HG03097 (cell line): ENCODE data around the gene NEUROD6.

Experiments used
- ATAC-seq: cut with Tn5 transposase; IDR thresholded peaks from one replicate; pipeline ENCODE4 v1.9.1; 2021; ENCODE audit not compliant: unreplicated experiment, low FRiP score

The NEUROD6 gene

DNA sequence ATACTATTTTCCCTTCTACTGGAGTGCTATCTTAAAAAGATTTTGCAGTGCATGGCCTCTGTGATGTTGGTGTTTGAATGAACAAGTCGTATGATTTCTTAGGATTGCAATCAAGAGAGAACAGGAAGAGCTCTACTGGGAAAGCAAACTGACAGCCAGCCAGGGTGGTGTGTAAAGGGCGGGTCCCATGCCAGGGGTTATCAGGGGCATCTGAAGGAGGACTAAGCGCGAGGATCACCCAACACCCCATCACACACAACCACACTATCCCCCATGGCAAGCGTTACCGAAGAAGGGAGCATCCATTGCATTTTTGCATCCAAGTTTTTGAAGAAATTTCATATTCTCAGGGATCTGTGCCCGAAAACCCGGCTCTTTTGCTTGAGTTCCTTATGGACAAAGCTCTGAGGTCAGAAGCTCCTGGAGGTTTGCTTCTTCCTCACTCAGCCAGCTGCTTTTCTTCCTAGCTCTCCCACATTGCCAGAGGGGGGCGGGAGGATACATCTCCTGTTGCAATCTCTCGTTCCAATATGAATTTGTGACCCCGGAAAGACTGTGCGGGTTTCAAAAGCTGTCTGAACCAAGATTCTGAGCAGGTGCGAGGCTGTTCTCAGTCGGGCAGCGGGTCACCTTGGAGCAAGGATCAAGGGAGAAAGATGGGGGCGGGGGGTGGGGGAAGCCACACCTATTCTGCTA lies 5.2 kb downstream of the NEUROD6 start:
- ATAC-seq, result no peak

DNA sequence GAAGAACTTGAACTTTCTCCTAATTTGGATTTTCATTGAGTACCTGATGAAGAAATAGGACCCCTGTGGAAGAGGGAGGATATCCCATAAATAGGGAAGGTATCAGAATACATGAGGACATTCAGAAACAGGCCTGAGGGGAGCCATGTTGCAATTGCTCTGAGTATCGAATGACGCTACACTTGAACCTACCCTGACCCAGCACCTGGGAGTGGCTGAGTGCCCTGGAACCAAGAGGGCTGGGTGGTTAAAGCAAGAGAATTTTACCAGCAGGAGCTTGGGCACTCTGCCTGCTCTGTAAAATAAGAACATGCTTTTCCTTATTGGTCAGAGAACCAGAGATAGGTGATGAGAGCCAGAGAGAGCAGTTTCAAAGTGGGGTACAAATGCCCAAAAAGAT lies 7.2 kb downstream of the NEUROD6 start:
- no peak for ATAC-seq

DNA sequence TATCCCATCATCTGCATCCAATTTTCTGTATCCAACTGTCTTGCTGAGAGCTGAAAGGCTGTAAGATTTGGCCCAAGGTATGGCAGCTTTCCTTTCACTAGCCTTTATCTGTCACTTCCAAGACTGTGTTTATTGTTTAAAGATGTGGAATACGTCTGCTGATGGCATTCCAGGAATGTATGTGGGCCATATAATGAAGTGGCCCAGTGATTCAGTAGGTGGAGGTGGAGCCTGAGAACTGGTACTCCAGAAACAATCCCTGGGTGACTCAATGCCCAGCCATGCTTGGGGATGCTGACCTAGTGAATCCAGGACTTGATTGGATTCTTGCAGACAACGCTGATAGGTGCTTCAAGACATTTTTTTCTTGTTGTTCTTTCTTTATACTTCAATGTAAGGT lies 13.5 kb downstream of the NEUROD6 start:
- no peak for ATAC-seq

DNA sequence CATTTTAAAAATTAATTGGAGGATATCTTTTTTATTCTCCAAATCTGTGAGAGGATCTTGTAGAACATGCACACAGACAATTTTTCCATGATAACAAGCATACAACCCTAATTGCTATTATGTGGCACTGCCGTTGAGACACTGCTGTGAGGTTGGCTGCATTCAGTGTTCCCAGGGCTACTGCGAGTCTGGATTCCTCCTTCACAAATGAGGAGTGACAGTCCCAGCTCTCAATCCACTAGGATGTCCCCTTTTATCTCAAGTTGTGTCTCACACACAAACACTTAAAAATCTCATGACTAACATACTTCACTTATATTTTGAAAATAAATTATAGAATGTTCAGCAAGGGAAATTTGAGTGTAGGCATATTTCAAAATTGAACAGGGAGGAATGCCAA lies 14.1 kb downstream of the NEUROD6 start:
- no peak for ATAC-seq

DNA sequence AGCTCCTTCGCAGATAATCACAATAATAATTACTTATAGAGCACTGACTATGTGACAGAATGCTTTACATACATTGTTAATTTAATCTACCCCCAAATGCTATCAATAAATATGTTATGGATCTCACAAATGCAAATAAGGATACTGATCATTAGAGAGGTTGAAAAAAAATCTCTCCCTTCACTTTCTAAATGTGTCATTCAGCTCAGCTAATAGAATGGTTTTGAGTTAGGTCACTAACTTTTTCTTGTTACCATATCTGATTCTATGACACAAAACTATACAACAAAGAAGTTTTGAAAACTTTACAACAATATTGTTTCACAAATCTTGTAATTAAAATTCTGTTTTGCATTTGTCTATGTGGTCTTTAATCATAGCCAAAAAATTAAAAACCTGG lies 17.4 kb downstream of the NEUROD6 start:
- no peak for ATAC-seq

DNA sequence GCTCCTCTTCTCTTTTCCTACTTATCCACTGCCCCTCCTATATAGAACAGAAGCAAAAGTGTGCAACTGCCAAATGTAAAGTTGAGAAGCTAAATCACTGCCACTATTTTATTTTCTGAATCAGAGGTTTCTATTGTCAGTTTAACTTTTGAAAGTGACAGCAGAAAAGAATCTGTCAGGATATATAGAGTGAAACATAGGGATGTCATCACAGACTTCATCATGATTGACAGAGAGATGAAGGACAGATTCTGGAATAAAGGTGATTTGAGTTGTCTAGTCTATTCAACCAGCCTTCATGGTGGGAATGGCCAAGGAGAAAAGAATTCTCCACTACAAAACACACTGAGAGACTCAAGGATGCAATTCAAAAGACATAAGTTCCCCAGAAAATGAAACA lies 19.9 kb downstream of the NEUROD6 start:
- ATAC-seq, result no peak

DNA sequence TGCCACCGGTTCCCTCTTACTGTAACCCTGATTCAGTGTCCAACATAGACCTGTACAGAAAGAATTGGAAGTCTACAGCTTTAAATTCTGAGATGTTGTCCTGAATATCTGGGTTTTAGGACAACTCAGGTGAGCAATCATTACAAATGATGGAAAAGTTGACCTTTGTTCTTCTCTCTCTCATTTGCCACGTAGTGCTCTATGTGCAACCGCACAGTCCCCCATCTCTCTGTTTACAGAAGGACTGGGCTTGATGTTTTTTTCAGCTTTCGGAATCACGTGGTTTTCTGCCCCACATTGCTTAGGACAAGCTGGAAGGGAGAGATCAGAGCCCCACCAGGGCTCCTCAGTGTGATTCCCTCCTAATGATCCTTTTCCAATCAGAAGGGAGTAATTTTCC lies 22.2 kb downstream of the NEUROD6 start:
- ATAC-seq, result no peak

DNA sequence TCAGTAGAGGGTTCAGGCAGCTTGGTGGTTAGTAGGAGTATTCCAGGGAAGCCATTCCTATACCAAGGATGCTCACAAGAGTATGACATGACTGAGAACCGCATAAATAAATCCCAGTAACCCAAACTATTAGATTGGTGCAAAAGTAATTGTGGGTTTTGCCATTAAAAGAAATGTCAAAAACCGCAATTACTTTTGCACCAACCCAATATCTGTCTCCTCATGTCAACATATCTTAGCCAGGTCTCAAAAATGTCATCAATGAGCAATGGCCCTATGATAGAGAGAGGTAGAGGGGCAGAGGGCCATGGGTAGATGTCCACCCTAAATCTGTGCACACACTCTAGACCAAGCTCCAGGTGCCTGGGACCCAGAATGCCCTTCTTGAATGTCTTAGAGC lies 23.6 kb downstream of the NEUROD6 start:
- no peak for ATAC-seq

DNA sequence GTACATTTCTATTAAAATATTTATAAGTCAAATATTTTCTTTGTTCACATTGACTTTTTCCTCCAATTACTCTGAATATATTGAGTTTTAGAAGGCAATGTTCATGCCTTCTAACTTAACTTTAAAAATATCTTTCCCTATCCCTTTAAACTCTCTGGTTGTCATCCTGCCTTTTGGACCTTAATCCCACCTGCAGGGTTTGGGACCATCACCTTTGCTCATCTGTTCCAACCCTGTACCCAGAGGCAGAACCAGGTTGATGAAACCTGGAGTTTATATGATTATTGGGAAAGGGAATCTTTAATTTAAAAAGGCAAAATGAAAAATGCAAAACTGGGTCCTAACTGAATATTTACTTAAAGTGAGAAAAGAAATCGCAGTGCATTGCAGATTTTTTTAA lies 24.8 kb downstream of the NEUROD6 start:
- no peak for ATAC-seq

DNA sequence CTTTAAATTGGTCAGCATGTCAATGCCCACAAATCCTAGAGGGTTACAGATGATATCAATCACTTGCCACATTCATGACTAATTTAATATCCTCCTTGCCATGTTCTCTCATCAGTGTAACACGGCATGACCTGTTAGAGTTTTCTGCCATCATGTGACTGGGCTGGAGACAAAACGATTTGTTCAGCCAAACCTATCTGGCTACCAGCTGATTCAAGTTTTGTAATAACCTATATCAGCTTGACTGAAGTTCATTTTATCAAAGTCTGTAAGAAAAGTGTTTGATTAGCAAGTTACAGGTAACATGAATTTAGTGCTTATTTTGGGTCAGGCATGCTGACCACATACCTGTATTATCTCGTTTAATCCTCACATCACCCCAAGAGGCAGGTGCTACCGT lies 25.7 kb downstream of the NEUROD6 start:
- no peak for ATAC-seq

DNA sequence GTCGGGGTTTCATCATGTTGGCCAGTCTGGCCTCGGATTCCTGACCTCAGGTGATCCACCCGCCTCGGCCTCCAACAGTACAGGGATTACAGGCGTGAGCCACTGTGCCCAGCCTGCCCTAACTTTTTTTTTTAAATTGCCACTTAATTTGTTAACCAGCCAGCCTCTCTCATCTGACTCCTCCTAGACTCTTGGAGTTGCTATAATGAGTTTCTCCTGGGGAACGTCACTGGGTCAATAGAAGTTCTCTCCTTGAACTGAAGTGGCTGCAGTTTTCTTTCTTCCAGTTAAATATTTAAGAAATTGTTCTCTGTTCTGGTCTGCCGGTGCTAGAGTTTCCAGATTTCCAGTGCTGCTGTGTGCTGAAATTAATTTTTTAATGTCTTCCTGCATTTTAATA lies 27.6 kb downstream of the NEUROD6 start:
- no peak for ATAC-seq

DNA sequence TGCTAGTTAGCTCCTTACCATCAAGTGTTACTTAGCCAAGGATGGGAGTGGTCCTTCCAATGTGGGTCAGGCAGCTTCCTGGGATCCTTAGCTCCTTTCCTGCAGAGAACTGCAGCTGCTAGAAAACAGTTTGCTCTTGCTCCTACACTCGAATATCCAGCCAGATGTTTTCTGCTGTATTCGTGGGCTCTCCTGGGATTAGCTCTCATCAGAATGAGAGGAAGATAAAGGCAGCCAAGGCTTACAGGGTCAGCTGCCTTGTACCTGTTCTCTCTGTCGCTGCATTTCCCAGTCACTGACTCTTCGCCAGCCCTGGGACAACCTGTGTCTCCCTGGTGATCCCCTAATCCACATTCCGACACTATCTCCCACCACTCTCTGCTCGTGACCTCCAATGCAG lies 29.0 kb downstream of the NEUROD6 start:
- no peak for ATAC-seq

DNA sequence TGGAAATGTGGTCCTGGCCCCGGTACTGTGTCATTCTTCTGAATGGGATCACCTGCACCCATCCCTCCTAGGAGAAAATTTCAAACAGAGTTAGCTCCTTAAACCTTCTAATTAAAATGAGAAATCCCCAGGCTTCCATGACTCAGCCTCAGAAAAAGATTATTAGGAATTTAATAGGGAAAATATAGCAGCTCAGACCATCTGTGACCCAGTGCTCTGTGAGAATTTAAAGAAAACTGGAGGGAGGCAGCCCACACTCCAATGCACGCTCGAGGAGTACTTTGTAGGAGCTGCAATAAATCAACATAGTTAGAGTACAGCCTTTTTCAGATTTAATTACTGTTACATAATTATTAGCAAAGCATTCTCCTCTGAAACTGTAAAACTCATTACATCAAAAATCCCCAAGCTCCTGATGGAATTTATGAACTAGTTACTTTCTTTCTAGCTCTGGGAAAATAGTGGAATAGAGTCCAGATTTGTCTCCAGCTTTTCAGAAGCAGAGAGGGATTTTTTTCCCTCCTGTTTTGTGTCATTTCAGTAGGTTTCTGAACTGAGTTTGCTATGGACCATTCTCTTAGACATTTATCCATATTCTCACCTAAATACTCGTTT lies 30.1 kb downstream of the NEUROD6 start:
- ATAC-seq, result no peak

DNA sequence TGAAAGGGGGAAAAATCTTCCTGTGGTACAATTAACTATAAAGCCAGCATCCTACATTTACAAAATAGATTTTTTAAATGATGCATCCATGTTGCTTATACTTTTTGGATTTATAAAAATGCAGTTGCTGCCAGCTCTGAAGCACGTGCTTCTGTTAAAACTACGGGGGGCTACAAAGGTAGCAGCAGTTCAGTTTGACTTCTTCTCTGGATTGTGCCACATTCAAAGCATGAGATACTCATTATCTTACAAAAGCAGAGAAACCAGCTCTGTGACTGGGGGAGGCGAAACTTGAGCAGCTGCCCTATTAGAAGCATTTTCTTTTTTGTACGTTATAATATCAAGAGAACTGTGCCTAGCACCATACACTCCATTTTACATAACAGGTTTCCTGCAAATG lies 31.1 kb downstream of the NEUROD6 start:
- no peak for ATAC-seq

DNA sequence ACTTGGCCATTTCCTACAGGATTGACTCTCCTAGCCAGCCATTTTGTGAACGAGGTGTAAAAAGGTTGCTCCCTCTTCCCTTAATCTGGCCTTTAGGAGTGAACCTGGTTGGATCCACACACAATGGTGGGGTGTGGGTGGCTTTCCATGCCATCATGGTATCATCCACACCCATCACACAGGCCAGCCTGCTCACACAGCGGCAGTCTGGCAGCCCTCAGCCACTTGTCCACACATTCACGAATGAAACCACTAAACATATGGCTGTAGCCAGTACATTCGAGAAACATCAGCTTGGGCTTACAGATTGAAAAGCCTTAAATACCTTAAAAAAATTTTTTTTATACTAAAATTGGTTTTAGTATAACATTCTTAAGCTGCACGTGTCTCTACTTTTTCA lies 31.9 kb downstream of the NEUROD6 start:
- ATAC-seq, result no peak

DNA sequence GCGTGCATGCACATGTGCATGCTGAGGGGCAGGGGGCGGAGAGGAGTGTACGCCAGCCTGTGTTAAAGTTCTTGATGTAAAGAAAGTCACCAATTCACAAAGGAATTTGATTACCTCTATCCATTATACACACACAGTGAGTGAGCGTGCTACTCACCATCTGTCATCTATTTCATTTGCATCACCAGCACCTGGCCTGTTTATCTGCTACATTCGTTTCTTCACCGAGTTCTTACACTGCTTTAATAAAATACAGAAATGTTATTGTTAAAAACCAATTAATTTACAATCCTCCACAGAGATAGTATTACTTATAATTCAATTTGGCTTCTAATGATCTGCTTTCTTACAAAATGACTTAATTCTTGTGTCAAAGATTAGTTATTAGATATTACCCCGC lies 32.6 kb downstream of the NEUROD6 start:
- ATAC-seq, result no peak

DNA sequence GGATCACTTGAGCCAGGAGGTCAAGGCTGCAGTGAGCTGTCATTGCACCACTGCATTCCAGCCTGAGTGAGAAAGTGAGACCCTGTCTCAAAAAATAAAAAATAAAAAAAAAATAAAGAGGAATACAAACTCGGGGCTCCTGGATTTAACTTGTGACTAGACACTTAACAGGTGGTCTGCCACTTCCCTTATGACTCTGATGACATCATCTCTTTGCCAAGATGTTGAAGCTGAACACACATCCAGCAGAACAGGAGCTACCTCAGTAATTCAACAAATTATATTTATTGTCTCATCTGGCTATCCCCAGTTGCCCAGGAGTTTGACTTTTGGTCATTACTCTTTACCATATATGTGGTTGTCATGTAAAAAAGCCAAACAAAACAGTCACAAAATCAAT lies 35.3 kb downstream of the NEUROD6 start:
- ATAC-seq, result no peak

DNA sequence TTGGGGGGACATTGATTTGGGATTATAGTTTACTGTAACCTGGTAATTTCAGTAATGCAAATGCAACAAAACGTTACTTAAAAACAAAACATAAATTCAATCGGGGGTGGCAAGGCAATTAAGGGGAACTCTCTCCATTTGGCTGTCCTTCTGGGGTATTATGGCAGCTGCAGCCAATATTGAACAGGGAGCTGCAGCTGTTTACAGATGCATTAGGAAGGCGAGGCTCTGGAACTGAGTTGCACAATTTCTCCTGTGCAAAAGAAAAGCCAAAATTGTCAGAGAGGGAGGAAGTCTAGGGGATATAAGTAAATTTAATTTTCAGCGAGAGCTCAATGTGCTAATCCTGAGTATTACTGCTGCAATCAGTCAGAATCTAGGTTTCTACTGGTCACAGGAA lies 36.1 kb downstream of the NEUROD6 start:
- no peak for ATAC-seq

DNA sequence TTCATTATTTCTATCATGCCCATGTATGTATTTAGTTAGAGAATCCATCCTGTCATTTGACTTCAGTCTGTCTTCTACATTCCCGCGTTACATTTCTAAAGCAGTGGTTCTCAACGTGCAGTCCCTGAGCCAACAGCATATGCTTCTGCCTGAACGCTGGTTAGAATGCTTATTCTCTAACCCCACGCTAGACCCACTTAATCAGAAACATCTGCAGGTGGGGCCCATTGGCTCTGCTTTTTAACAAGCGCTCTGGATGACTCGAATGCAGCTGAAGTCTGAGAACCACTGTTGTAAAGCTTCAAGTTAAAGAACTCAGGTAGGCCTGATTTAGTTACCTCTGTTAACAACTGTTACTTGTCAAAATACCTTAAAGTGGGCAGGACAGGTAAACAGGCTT lies 38.2 kb downstream of the NEUROD6 start:
- ATAC-seq, result no peak

DNA sequence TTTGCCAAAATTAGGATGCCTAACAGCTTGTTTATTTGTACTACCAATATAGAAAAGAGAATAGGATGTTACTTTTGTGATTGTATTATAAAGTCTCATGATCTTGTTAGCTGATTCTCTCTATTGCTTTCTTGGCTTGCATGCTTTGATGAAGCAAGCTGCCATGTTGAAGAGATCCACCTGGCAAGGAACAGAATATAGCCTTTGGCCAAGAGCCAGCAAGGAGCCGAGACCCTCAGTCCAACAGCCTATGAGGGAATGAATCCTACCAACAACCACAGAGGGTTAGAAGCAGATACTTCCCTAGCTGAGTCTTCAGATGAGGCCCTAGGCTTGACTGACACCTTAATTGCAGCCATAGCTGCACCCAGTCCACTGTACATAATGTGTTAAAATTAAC lies 41.2 kb downstream of the NEUROD6 start:
- no peak for ATAC-seq

DNA sequence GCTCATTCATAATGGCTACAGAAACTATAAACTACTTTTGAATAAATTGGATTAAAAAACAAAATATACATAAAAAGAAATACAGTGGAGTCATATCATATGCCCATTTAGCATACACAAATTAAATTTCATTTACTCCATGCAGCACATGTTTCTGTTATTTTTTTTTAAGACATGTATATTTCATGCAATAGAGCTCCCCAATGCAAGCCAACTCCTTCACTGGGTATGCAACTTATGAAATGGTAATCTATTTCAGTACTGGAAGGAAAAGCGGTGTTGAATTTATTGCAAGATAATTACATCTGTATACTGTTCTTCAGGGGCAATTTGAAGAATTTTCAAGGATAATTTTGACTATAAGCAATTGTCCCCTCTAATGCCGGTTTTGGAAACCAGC lies 49.9 kb downstream of the NEUROD6 start:
- ATAC-seq, result no peak
